Embryonic facial prominence (tissue), 1 donor: ENCODE data around the gene MTNR1A.

Experiments used
- DNase-seq: peaks from one replicate; pipeline ENCODE4 v3.0.0-alpha.2; 2016; ENCODE audit errors: extremely low spot score

Gene MTNR1A

GRCh38 chr4:186487726-186488125 is 67.6 kb downstream of the MTNR1A start:
- no peak for DNase-seq

DNA sequence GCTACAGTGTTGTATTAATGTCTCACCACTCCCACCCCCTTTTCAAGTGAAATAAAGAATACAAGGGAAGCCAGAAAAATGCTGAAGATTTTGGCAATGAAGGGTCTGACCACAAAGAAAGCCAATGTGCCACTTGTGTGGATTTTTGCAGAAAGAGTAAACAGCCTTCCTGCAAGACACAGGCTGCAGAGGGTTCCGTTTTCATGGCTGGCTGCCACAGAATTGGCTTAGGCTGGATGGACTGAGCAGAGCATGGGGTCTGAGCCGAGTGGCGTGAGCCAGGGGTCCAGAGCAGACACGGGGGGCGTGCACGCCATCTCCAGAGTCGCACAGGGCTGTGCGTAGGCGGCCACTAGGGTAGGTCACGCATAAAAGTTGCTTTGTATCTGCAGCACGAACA is 69.2 kb downstream of the MTNR1A start:
- DNase-seq = no peak

GRCh38 chr4:186485561-186486062 is 69.8 kb downstream of the MTNR1A start:
- no peak for DNase-seq

DNA sequence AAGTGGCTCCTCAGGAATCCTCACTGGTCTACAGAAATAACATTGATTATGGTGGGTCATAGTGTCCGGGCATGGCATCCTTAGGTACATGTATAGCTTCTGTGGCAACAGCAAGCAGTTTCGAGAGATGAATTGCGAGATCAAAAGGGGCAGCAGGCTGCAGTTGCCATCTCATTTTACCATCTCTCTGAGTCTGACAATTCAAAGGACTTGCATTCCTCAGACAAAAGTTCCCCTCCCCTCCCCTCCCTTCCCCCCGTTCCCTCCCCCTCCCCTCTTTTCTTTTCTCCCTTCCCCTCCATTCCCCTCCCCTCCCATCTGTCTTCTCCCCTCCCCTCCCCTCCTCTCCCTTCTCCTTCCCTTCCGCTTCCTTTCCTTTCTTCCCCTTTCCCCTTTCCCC is 70.2 kb downstream of the MTNR1A start:
- no peak for DNase-seq

- DNase-seq = no peak
These were observed 71.7 kb downstream of the MTNR1A start for GRCh38 chr4:186483656-186484055.
